Dermis microvascular lymphatic vessel endothelial cell (primary cell): ENCODE results near the gene NPAS3. TPM values are rescaled to one million over a fixed set of nuclear protein-coding genes. Genes with fewer than 3 reads are reported as not detected.

Experiments
- DNase-seq, 2 donors: peaks; one replicate each; pipeline versions ENCODE4 v3.0.0 to v3.0.0-alpha.2; 2010; ENCODE audit warnings: low read depth in 2 of 2
- total RNA-seq: library from RNA; depleted of rRNA; stranded (reverse); fragments of >200 nt; gene quantifications from 2 replicates; pipeline ENCODE4 v1.2.1, GENCODE V29; 2014

The NPAS3 gene
- total RNA-seq, 1 donor from 2014 or later = 0.13 TPM

DNA sequence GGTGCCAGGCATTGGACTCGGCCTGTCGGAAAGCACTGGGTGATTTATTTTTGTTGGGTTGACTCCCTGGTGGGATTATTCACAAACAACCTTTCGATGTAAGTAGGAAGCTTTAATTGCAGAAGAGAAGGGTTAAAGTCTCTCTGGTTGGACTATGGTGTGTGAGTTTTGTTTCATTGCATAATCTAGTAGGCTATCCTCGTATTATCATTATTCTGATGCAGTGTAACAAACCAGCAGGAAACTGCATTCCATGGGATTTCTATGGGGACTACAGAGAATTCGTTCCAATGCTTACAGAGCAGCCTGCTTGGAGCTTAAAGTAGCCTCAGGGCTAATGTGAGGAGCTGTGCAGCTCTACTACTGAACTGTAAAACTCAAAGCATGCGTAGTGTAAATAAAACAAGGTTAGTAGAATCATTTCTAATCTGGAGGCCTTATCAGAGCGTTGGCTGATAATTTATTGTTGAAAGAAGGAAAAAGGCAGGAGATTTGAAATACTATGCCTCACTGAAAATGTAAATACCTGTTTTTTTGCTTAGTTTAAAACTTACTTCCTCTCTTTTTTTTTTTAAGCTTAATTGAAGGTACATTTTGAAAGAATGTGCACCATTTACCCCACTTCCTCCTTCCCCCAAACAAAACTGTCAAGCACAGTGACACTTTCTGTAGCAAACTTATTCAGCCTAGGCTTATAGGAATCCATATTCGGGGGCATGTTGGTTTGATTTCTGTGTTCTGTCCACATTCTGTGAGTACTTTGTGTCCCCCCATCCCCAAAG, 226.7 kb downstream of the NPAS3 start:
- DNase-seq = no peak

DNA sequence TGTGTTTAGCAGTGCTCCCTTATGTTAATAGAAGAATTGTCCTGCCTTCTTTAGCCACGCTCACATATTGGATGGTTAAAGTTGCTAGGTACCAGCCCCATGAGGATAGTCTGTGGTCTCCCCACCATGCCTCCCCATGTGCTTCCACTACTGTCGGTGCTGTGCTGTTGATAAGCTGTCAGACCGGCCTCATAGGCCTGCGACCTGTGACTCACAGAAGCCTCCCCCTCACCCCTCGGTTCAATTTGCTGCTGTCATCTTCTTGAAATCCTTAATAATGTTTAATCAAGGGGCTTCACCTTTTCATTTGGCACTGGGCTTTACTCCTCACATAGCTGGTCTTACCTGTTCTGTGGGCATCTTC, 227.2 kb downstream of the NPAS3 start:
- DNase-seq = no peak

DNA sequence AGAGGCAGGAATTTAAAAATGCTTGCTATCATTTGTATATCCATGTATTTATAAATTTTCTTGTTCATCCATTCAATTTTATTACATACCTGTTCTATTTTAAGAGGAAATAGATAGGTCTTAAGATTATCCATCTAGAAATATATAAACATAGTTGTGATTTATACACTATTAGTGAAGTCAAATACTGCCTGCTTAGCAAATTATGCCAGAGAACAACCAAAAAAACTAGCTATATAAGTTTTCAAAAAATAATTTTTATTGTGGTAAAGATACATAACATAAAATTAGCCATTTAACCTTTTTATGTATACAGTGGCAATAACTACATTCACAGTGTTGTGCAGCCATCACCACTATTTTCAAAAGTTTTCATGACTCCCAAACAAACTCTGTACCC, 237.3 kb downstream of the NPAS3 start:
- DNase-seq = no peak

- peak; percentile 29 to 48 for DNase-seq
Observed at GRCh38 chr14:33184587-33184986, 245.9 kb downstream of the NPAS3 start.

DNA sequence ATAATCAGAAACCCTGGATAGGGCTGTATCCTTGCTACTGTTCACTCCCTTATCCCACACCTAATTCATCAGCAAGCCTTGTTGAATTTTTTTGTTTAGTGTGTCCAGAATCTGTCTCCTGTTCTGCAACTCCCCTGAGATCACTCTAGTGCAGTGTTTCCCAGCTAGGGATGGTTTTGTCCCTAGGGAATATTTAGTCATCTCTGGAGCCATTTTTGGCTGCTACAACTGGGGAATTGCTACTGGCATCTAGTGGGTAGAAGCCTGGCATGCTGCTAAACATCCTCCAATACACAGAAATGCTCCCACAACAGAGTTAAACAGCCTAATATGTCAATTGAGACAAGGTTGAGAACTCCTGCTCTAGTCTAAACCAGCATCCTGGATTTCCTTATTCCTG, 248.0 kb downstream of the NPAS3 start:
- DNase-seq = no peak

DNA sequence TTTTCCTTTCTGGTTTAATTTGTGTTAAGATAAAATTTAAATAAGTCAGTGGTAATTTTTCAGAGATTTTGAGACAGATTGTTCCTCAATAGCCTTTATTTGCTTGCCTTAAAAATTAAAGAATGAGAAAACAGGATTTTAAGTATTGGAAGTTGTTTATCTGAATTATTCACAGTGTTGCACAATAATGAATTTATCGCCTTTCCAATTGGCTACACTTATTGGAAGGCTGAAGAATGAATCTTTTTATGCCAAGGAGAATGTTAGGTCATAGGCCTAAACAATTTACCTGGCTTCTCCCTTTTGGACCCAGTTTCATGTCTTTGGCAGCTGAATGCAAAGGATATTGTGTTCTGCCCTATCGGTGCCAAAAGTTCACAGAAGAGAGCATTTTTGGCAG, 250.2 kb downstream of the NPAS3 start:
- no peak for DNase-seq

GRCh38 chr14:33191855-33192254, 253.2 kb downstream of the NPAS3 start:
- DNase-seq = no peak

DNA sequence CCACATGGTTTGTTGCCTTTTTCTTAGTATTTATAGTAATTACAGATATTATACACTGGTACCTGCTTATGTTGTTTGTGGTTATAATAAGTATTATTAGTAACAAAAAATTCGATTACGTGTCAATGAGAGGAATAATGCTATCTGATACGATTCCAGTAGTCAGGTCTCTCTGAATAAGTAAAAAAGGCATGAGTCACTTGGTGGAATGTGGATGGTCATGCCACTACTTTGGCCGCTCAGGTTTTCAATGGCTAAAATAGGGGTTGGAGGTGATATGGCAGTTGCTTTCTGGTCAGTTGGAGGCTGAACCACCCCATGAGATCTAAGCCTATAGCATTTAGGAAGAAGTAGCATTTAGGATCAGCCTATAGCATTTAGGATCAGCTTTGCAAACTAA, 255.9 kb downstream of the NPAS3 start:
- DNase-seq = no peak

GRCh38 chr14:33198684-33199083, 260.0 kb downstream of the NPAS3 start:
- no peak for DNase-seq

GRCh38 chr14:33201116-33201515, 262.4 kb downstream of the NPAS3 start:
- no peak for DNase-seq

DNA sequence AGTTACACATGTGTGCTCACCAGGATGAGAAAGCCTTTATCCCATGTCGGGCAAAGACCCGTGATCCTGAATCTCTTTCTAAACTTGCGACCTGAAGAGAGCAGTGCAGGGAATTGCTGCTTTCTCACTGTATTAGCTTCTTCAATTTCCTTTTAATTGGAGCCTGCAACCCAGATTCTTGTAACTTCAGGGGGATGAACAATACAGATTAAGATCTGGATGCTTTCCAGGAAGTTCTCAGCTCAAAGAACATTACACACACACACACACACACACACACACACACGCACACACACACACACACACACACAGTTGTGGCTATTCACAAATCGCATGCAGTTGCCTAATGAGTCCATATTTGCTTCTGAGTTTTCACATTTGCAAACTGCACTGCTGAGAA, 268.3 kb downstream of the NPAS3 start:
- DNase-seq = no peak

GRCh38 chr14:33207467-33208017, 268.9 kb downstream of the NPAS3 start:
- DNase-seq = no peak

GRCh38 chr14:33210311-33210710, 271.6 kb downstream of the NPAS3 start:
- DNase-seq = peak; percentile 2 to 19

DNA sequence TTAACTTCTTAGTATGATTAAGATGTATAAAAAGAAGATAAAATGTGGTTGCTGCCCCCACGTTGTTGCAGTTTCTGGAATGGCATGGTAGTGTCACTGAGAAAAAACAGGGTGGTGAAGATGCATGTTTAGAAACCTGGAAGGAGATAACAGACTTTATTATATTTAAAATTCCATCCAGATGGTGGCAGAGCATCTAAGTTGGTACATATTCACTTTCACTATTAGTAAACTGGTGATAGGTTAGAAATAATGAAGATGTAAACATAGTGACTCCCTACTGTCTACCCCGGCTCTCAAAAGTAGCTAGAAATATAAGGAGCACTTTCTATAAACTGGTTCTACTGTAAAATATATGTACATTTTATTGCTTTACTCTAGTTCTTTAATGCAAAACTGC, 279.3 kb downstream of the NPAS3 start:
- DNase-seq = no peak

- DNase-seq = no peak
Observed at GRCh38 chr14:33219957-33220356, 281.3 kb downstream of the NPAS3 start.

GRCh38 chr14:33229269-33229929, 290.7 kb downstream of the NPAS3 start:
- DNase-seq = no peak

GRCh38 chr14:33230021-33230420, 291.3 kb downstream of the NPAS3 start:
- no peak for DNase-seq

DNA sequence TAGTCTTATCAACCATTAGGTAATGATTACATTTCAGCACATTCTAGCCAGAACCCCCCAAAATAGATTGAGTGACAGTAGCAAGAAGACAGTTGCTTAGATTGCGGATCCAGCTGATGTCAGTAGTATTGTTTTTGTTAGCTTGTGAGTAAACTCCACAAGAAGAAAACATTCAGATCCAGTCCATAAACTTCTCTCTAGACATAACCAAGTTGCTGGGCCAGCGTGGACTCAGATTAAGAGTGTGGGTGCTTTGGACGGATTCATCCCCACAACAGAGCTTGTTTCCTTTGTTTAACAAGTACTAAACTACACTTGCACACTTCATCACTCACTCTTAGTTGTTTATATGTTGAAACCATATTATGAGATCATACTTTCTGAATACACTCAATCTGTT, 293.4 kb downstream of the NPAS3 start:
- DNase-seq = no peak

- DNase-seq = no peak
Observed at GRCh38 chr14:33237115-33237740, 298.5 kb downstream of the NPAS3 start.

DNA sequence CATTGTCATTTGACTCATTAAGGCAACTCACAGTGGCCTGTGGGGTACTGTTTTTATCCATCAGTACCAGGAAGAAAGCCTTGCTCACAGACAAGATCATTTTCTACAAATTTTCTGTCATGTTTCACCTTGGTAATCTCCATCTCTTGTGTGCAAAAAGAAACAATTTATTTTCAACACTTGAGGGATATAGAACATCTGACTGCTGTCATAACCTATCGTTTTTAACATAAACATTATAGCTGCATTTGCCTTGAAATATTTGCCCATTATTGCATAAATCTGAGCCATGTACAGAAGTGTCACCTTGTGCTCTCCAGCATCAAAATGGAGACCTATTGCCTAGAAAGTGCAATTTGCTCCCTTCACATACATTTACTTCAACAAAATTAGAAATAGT, 300.8 kb downstream of the NPAS3 start:
- DNase-seq = no peak

- DNase-seq = no peak
Observed at GRCh38 chr14:33240466-33240865, 301.8 kb downstream of the NPAS3 start.

DNA sequence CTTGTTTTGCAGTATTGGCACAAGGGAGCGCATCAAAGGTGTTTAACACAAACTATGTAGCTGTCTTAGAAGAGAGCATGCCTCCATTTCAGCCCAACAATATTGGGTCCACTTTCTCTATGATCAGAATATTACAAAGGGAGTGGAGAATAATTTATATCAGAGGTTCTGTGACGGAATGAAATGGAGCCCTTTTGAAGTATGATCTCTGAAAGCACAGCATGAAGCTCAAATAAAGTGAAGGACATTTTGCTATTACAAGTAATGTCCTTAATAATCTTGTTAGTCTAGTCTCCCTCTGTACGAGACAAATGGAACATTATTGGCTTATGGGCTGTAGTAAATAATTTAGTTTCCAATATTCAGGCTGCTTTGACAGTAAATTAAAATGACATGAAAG, 302.7 kb downstream of the NPAS3 start:
- DNase-seq = no peak
